ENCODE results near the gene CTTNBP2NL.

The CTTNBP2NL gene

DNA sequence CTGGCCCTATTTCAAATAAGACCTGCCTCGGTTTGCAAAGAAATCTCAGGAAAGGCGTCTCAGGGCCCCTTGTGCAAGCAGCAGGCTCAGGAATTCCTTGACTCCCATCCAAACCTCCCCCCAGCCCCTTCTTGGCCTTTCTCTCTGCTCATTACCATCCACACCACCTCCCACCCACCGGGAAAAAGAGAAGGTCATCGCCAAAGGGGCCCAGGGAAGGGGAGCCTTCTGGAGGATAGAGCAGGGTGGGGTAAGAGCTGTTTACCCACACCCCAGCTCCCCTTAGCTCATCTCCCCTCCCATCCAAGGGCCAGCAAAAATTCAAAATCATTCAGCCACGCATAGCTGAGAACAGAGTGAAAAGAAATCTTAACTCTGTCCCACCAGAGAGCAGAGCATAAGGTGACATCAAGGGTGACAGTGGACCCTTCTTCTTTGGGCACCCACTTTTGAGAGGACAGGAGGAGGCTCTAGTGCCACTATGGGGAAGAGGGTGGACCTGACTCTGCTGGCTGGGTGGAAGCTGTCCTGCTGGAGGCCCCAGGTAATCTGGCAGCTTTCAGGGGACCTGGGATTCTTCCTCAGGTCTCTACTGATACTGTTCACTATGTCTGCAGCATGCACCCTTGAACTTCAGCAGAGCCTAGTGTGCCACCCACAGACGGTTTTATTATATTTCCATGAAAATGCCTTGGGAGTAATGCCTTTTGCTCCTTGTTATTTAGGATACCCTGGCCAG lies 108.8 kb downstream of the CTTNBP2NL start:
- TF ChIP-seq POLR2AphosphoS5 (IDR thresholded peaks at IDR 0.05; ENCODE audit: low read depth, low read length) (no peak), TAF1 (IDR thresholded peaks at IDR 0.05; ENCODE audit: borderline replicate concordance, low read depth, low read length) (no peak), POLR2A (IDR thresholded peaks at IDR 0.05; ENCODE audit: low read depth, low read length) (no peak)

DNA sequence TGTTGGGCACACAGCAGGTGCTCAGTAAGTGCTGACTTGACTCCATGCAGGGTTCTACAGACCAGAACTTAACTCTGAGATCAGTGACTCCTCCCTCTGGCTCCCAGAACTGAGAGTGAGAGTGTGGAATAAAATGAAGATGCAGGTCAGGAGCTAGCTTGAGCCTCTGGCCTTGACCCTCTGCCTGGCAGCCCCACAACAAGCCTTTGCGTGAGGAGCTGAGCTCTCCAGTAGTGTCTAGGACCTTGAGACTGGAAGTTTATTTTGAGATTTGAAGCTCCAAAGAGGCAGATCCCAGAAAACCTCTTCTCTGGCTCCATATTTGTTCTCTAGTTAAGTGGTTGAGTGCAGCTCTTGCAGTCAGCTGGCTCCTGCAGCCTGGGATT lies 109.4 kb downstream of the CTTNBP2NL start:
- TF ChIP-seq TAF1 (IDR thresholded peaks at IDR 0.05; ENCODE audit: borderline replicate concordance, low read depth, low read length): no peak
- TF ChIP-seq POLR2A (IDR thresholded peaks at IDR 0.05; ENCODE audit: low read depth, low read length): no peak
- no peak for TF ChIP-seq POLR2AphosphoS5 (IDR thresholded peaks at IDR 0.05; ENCODE audit: low read depth, low read length)
- DNase-seq (ENCODE audit: insufficient read length) (no peak), FAIRE-seq (no peak)

More for the DNA sequence above, 108.8 kb downstream of the CTTNBP2NL start:
- DNase-seq (ENCODE audit: insufficient read length) (no peak), FAIRE-seq (no peak)

DNA sequence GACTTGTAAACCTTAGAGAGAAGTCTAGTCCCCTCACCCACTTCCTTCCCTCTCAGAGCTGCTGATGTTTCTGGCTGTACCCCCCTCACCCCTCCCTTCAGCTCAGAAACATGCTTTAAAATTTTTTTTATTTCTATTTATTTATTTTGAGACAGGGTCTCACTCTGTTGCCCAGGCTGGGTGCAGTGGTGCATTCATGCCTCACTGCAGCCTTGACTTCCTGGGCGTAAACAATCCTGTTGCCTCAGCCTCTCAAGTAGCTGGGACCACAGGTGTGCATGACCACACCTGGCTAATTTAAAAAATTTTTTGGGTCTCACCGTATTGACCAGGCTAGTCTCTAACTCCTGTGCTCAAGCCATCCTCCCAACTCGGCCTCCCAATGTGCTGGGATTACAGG lies 109.9 kb downstream of the CTTNBP2NL start:
- TF ChIP-seq POLR2A (IDR thresholded peaks at IDR 0.05; ENCODE audit: low read depth, low read length) (no peak), TAF1 (IDR thresholded peaks at IDR 0.05; ENCODE audit: borderline replicate concordance, low read depth, low read length) (no peak), POLR2AphosphoS5 (IDR thresholded peaks at IDR 0.05; ENCODE audit: low read depth, low read length) (no peak)
- DNase-seq (ENCODE audit: insufficient read length) (no peak), FAIRE-seq (no peak)

DNA sequence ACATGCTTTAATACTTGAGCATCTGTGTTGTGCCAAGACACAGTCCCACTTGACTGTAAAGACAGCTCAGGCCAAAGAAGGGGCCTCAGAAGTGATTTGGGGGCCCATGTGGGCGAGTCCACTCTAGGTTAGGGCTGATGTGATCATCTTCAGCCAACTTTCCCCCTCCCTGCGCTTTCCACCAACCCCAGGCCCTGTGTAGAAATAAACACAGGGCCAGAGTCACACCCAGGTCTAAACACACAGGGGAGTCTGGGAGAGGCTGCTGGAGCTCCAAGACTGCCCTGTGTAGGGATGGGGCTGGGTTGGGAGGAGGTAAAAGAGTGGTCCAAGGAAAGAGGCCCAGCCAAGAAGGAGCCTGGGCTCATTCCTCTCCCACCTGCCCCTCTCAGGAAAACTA lies 110.3 kb downstream of the CTTNBP2NL start:
- TF ChIP-seq POLR2A (IDR thresholded peaks at IDR 0.05; ENCODE audit: low read depth, low read length): no peak
- TF ChIP-seq TAF1 (IDR thresholded peaks at IDR 0.05; ENCODE audit: borderline replicate concordance, low read depth, low read length): no peak
- TF ChIP-seq POLR2AphosphoS5 (IDR thresholded peaks at IDR 0.05; ENCODE audit: low read depth, low read length): no peak
- DNase-seq (ENCODE audit: insufficient read length) (no peak), FAIRE-seq (no peak)

DNA sequence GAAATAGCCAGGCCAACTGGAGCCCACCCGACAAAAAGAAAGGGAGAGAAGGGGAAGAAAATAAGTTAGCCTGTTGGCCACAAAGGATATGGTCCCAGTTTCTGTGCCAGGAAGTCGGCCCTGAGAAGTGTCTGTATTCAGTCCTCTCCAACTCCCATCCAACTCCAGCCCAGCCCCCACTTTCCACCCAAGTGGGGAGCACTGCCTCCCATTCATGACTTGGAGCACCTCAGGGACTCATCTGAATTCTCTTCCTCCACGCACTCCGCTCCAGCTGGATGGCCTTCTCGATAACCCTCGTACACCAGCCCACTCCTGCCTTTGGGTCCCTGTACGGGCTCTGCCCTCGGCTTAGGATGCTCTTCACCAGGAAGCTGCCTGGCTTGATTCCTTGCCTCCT lies 110.7 kb downstream of the CTTNBP2NL start:
- FAIRE-seq (no peak), DNase-seq (ENCODE audit: insufficient read length) (no peak)
- TF ChIP-seq TAF1 (IDR thresholded peaks at IDR 0.05; ENCODE audit: borderline replicate concordance, low read depth, low read length): no peak
- TF ChIP-seq POLR2A (IDR thresholded peaks at IDR 0.05; ENCODE audit: low read depth, low read length): no peak
- no peak for TF ChIP-seq POLR2AphosphoS5 (IDR thresholded peaks at IDR 0.05; ENCODE audit: low read depth, low read length)

DNA sequence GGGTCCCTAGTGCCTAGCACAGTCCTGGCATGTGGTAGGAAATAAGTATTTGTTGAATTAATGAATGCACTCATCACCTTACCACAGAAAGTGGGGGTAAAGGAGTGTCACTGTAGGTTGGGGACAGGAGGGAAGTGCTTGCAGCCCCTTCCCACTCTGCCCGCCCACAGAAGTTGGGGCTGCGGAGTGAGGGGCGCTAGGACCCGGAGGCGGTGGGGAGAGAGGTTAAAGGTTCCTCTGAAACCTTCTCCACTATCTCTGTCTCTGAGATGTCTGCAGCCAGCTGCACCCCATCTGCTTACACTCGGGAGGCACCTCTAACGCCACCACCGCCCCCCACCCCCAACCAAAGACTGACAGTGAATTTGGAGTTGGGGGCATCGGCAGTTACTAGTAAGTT lies 111.3 kb downstream of the CTTNBP2NL start:
- TF ChIP-seq POLR2AphosphoS5 (IDR thresholded peaks at IDR 0.05; ENCODE audit: low read depth, low read length): no peak
- no peak for TF ChIP-seq POLR2A (IDR thresholded peaks at IDR 0.05; ENCODE audit: low read depth, low read length)
- no peak for TF ChIP-seq TAF1 (IDR thresholded peaks at IDR 0.05; ENCODE audit: borderline replicate concordance, low read depth, low read length)
- FAIRE-seq (no peak), DNase-seq (ENCODE audit: insufficient read length) (no peak)

DNA sequence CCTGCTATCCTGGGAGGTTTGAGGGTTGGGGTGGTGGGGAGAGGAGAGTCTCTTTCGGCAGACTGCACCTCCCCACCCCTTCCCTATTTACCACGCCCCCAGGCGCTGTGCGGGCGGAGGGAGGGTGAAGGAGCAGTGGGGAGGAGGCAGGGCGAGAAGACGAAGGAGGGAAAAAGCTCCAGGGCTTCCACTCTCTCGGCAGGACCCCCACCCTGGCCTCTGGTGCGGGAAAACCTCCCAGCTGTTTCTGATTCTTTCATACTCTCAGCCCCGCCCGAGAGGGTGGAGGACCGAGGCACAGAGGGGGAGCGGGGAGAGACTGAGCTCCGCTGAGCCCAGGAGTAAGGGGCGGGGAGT lies 111.9 kb downstream of the CTTNBP2NL start:
- DNase-seq (ENCODE audit: insufficient read length) (no peak), FAIRE-seq (no peak)

DNA sequence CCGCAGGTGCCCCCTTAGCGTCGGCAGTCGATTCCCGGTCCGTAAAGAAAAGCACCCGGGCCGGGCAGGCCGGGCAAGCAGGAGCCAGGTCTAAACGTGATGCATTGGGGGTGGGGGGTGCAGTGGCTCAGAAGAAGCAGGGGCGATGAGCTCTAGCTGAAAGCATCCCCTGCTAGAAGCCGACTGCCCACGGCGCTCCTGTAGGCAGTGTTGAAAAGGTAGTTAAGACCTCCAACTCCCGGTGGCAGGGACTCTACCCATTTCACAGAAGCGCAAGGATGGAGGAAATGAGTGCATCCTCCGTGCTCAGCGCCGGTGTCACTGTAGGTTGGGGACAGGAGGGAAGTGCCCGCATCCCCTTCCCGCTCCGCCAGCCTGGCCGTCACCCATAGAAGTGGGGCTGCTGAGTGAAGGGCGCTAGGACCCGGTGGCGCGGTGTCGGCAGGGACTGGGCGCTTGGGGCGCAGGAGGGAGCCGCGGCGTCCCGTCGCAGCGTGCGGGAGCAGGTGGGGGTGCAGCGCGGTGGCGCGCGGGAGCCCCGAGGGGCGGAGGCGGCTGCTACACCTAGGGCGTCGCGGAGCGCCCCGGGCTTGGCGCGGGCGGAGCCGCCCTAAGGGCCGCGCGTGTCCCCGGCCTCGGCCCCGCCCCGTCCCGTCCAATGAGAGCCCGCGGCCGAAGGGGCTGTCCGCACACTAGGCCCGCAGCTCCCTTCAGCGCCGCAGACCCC lies 112.4 kb downstream of the CTTNBP2NL start, which contains the start of gene WNT2B:
WNT2B (plus strand) TSS at position 688 of the 727 bp plus-strand sequence. CDS start 298 bp downstream, outside the sequence.
- DNase-seq (ENCODE audit: insufficient read length): peak; percentile 66
- FAIRE-seq: peak; percentile 5
- no peak for TF ChIP-seq POLR2AphosphoS5 (IDR thresholded peaks at IDR 0.05; ENCODE audit: low read depth, low read length)
- no peak for TF ChIP-seq TAF1 (IDR thresholded peaks at IDR 0.05; ENCODE audit: borderline replicate concordance, low read depth, low read length)
- TF ChIP-seq POLR2A (IDR thresholded peaks at IDR 0.05; ENCODE audit: low read depth, low read length): no peak

More for the DNA sequence above, 111.9 kb downstream of the CTTNBP2NL start:
- TF ChIP-seq POLR2AphosphoS5 (IDR thresholded peaks at IDR 0.05; ENCODE audit: low read depth, low read length): no peak
- no peak for TF ChIP-seq TAF1 (IDR thresholded peaks at IDR 0.05; ENCODE audit: borderline replicate concordance, low read depth, low read length)
- no peak for TF ChIP-seq POLR2A (IDR thresholded peaks at IDR 0.05; ENCODE audit: low read depth, low read length)

DNA sequence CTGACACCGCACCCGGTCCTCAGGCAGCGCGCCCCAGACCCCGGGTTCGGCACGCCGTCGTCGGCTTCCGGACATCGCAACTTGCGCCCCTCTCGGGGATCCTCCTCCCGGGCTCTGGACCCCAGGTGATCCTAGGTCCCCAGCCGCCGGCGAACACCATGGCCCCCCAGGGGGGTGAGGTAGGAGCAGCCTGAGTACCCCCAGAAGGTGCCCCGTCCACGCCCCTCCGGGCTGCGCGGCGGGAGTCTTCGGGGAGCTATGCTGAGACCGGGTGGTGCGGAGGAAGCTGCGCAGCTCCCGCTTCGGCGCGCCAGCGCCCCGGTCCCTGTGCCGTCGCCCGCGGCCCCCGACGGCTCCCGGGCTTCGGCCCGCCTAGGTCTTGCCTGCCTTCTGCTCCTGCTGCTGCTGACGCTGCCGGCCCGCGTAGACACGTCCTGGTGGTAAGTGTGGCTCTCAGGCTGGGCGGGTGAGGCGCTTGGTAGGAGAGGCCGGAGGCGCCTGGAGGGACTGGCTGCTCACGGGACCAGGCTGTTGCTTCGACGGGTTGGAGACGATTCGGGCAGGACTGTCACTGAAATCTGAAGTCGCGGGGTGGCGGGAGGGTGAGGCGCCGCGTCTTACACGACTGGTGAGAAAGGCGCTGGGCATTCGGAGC lies 113.1 kb downstream of the CTTNBP2NL start:
- no peak for FAIRE-seq

DNA sequence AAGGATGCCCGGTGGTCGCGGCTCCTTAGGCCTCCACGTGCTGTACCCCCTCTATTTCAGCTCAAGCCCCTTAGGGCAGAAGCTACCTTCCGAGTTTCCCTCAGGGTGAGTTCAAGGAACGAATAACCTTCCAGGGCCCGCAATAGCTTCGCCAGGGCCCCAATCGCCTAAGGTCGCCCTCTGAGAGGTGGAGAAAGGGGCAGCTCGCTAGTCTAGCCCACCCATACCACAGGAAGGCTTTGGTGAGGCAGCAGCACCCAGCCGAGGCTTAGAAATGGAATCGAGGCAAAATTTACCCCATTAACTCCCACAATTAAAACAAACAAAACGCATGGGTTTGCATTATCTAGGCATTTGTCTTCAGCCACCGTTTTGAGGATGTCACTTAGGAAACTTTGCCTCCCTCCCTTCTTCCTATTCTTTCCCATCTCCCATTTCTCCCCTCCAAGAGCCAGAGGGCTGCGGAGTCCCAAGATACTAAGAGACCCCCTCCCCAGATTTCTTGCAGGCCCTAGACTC lies 113.7 kb downstream of the CTTNBP2NL start:
- DNase-seq (ENCODE audit: insufficient read length): no peak
- no peak for TF ChIP-seq POLR2A (IDR thresholded peaks at IDR 0.05; ENCODE audit: low read depth, low read length)
- TF ChIP-seq POLR2AphosphoS5 (IDR thresholded peaks at IDR 0.05; ENCODE audit: low read depth, low read length): no peak
- TF ChIP-seq TAF1 (IDR thresholded peaks at IDR 0.05; ENCODE audit: borderline replicate concordance, low read depth, low read length): no peak
- FAIRE-seq: no peak

More for the DNA sequence above, 113.1 kb downstream of the CTTNBP2NL start:
- TF ChIP-seq POLR2AphosphoS5 (IDR thresholded peaks at IDR 0.05; ENCODE audit: low read depth, low read length) (no peak), POLR2A (IDR thresholded peaks at IDR 0.05; ENCODE audit: low read depth, low read length) (no peak), TAF1 (IDR thresholded peaks at IDR 0.05; ENCODE audit: borderline replicate concordance, low read depth, low read length) (no peak)
- DNase-seq (ENCODE audit: insufficient read length): peak; percentile 38

DNA sequence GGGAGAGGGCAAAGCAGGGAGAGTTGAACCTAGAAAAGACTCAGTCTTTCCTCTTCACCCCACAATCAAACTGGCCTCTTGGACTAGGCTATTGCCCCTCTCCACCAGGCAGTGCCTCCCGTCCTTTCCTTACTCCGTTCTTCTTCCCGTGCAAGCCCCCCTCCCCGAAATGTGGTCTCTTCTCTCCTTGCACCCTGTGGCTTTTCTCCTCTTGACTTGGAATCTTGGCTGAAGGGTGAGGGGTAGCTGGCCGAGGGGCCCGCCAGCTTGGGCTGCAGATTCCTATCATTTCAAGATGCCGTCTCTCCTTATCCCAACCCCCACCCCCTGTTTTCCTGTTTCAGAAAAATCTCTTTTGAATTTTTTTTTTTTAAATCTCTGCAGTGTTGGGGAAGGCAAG lies 114.3 kb downstream of the CTTNBP2NL start:
- DNase-seq (ENCODE audit: insufficient read length): no peak
- TF ChIP-seq POLR2AphosphoS5 (IDR thresholded peaks at IDR 0.05; ENCODE audit: low read depth, low read length): no peak
- TF ChIP-seq TAF1 (IDR thresholded peaks at IDR 0.05; ENCODE audit: borderline replicate concordance, low read depth, low read length): no peak
- TF ChIP-seq POLR2A (IDR thresholded peaks at IDR 0.05; ENCODE audit: low read depth, low read length): no peak
- no peak for FAIRE-seq

Measured in GM12892 (cell line).